Gastrocnemius medialis (tissue), 4 donors: ENCODE data around the gene PITPNM2. TPM values are rescaled to one million over a fixed set of nuclear protein-coding genes. Genes with fewer than 3 reads are reported as not detected.

Experiments
- ATAC-seq, 2 donors: fragments of 150-250 bp; one replicate each; pipeline ENCODE4 v1.9.1; 2016
- DNase-seq, 2 donors: peaks; one replicate each; pipeline ENCODE4 v3.0.0-alpha.2; 2019
- H3K27ac ChIP-seq, 4 donors: fragments of 200-600 bp; sonication (generic); 1 replicate in 1 of 4; 2 replicates in 3 of 4; pipeline ENCODE4 v1.5.1; 2016 to 2018; ENCODE audit warnings: mild to moderate bottlenecking in 2 of 4, moderate library complexity in 1 of 4
- H3K27me3 ChIP-seq, 3 donors: fragments of 200-600 bp; sonication (generic) in 2 of 3; 1 replicate in 1 of 3; 2 replicates in 2 of 3; pipeline versions ENCODE4 v1.5.1 to v1.6.0; 2016 to 2019; ENCODE audit warnings: mild to moderate bottlenecking in 1 of 3, moderate library complexity in 1 of 3
- H3K36me3 ChIP-seq, 2 donors: fragments of 200-600 bp; sonication (generic) in 1 of 2; one replicate each; pipeline ENCODE4 v1.5.1; 2017 to 2018
- H3K4me1 ChIP-seq, 2 donors: fragments of 200-600 bp; sonication (generic) in 1 of 2; one replicate each; pipeline ENCODE4 v1.5.1; 2016 to 2017; ENCODE audit warnings: mild to moderate bottlenecking in 2 of 2
- H3K4me3 ChIP-seq, 4 donors: fragments of 200-600 bp; sonication (generic) in 3 of 4; 1 replicate in 1 of 4; 2 replicates in 3 of 4; pipeline ENCODE4 v1.5.1; 2016 to 2019; ENCODE audit warnings: mild to moderate bottlenecking in 2 of 4
- H3K9me3 ChIP-seq, 3 donors: fragments of 200-600 bp; sonication (generic) in 2 of 3; 1 replicate in 1 of 3; 2 replicates in 2 of 3; pipeline ENCODE4 v1.5.1; 2016 to 2019
- POLR2A ChIP-seq, 2 donors: fragments of 450-650 bp; IDR thresholded peaks; one replicate each; pipeline ENCODE4 v1.6.1; 2017; ENCODE audit warnings: antibody characterized with exemption in 2 of 2, mild to moderate bottlenecking in 2 of 2, moderate library complexity in 2 of 2
- in situ Hi-C, 4 donors: fragments of 200-750 bp; cut with MboI; loops; one replicate each; pipeline versions ENCODE4 v1.15.0 to v1.8.0; 2017; ENCODE audit warnings: low sequenced_read_pairs in 4 of 4
- intact Hi-C: fragments of 100-400 bp; cut with DNase I; formaldehyde crosslinking; loops from one replicate; pipeline ENCODE4 v1.15.1; 2023; ENCODE audit warnings: low total_unique reads
- total RNA-seq, 4 donors: library from RNA; depleted of rRNA; stranded (reverse); fragments of >200 nt; gene quantifications; one replicate each; pipeline versions ENCODE4 v1.1.0 to v1.2.3, GENCODE V29; 2016
- TF ChIP-seq, protein P1 (sequence below), 5 experiments: fragments of 450-650 bp in 3 of 5; fragments of 200-600 bp in 2 of 5; sonication (generic) in 2 of 5; IDR thresholded peaks in 4 of 5; conservative IDR thresholded peaks in 1 of 5; 1 replicate in 4 of 5; 2 replicates in 1 of 5; pipeline ENCODE4 v1.5.1; 2016 to 2019; ENCODE audit warnings: antibody characterized with exemption in 5 of 5, mild to moderate bottlenecking in 3 of 5, moderate library complexity in 3 of 5

The PITPNM2 gene
- total RNA-seq, 4 donors from 2014 or later: 2.1 to 3.8 (median 3.3) TPM

DNA sequence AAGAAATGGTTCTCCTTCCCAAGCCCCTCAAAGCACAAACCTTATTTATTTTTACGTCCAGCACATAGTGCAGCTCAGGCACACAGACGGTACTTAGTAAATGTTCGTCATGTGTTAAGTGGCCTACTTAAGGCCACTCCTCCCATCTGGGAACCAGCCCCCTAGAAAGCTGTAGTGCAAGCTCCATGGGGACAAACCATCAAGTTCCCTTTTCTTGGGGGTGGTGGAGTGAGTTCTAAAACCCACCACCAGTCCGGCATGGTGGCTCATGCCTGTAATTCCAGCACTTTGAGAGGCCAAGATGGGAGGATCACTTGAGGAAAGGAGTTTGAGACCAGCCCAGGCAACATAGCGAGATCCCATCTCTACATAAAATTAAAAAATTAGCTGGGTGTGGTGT, 49.4 kb downstream of the PITPNM2 start:
- no peak for TF ChIP-seq POLR2A (IDR thresholded peaks at IDR 0.05)
- TF ChIP-seq, protein P1, sequence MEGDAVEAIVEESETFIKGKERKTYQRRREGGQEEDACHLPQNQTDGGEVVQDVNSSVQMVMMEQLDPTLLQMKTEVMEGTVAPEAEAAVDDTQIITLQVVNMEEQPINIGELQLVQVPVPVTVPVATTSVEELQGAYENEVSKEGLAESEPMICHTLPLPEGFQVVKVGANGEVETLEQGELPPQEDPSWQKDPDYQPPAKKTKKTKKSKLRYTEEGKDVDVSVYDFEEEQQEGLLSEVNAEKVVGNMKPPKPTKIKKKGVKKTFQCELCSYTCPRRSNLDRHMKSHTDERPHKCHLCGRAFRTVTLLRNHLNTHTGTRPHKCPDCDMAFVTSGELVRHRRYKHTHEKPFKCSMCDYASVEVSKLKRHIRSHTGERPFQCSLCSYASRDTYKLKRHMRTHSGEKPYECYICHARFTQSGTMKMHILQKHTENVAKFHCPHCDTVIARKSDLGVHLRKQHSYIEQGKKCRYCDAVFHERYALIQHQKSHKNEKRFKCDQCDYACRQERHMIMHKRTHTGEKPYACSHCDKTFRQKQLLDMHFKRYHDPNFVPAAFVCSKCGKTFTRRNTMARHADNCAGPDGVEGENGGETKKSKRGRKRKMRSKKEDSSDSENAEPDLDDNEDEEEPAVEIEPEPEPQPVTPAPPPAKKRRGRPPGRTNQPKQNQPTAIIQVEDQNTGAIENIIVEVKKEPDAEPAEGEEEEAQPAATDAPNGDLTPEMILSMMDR (IDR thresholded peaks at IDR 0.05 in 4 of 5, conservative IDR thresholded peaks at IDR 0.05 in 1 of 5): no peak
- no peak for DNase-seq
- Histone ChIP-seq H3K27ac (no peak overlapping the region), H3K9me3 (no peaks in the 10 kb centered on the region), H3K4me3 (no peak overlapping the region), H3K27me3 (no peaks in the 10 kb centered on the region), H3K4me1 (peaks cover 34 to 49% of the 10 kb centered on the region in 2 donors), H3K36me3 (no peaks in the 10 kb centered on the region)
- intact Hi-C loops: no loop called here
- no peak for ATAC-seq
- in situ Hi-C loops: no loop called here

Other genes starting within 250 kb of the PITPNM2 start
- gene ABCB9, start 184.6 kb downstream of the PITPNM2 start, total RNA-seq: 1 to 10 TPM in 2 of 4 donors, under 1 TPM in 2; 0.53 to 1.5 (median 0.99) TPM
- 10 to 100 TPM in 1 of 4 donors, 1 to 10 TPM in 3; 3.2 to 11.7 (median 7.8) TPM for gene OGFOD2, start 175.8 kb downstream of the PITPNM2 start, total RNA-seq
- 100 to 1,000 TPM; 123 to 175 (median 156) TPM for gene ARL6IP4, start 170.4 kb downstream of the PITPNM2 start, total RNA-seq
- 10 to 100 TPM in 3 of 4 donors, 1 to 10 TPM in 1; 8.5 to 35.4 (median 12.7) TPM for gene MPHOSPH9, start 82.1 kb upstream of the PITPNM2 start, total RNA-seq
- 10 to 100 TPM in 1 of 4 donors, 1 to 10 TPM in 3; 4.7 to 14.1 (median 5.6) TPM for gene MTRFR, start 82.3 kb upstream of the PITPNM2 start, total RNA-seq
- gene CDK2AP1, start 120.8 kb upstream of the PITPNM2 start, total RNA-seq: 10 to 100 TPM; 34.2 to 65.7 (median 60.2) TPM
- 10 to 100 TPM; 26.6 to 29.9 (median 28.8) TPM for gene SBNO1, start 213.8 kb upstream of the PITPNM2 start, total RNA-seq
- gene KMT5A, start 233.0 kb upstream of the PITPNM2 start, total RNA-seq: 10 to 100 TPM; 13.4 to 25.8 (median 21.9) TPM